Measurements from ENCODE around the gene HABP2. TPM values are rescaled to one million over a fixed set of nuclear protein-coding genes. Genes with fewer than 3 reads are reported as not detected.

Gene HABP2
- total and polyA plus RNA-seq, 9 of the 15 experiments (the other 6 are each of a cell fraction or from before 2014, with no cell fraction given), result 0.09 TPM; not detected in 8

DNA sequence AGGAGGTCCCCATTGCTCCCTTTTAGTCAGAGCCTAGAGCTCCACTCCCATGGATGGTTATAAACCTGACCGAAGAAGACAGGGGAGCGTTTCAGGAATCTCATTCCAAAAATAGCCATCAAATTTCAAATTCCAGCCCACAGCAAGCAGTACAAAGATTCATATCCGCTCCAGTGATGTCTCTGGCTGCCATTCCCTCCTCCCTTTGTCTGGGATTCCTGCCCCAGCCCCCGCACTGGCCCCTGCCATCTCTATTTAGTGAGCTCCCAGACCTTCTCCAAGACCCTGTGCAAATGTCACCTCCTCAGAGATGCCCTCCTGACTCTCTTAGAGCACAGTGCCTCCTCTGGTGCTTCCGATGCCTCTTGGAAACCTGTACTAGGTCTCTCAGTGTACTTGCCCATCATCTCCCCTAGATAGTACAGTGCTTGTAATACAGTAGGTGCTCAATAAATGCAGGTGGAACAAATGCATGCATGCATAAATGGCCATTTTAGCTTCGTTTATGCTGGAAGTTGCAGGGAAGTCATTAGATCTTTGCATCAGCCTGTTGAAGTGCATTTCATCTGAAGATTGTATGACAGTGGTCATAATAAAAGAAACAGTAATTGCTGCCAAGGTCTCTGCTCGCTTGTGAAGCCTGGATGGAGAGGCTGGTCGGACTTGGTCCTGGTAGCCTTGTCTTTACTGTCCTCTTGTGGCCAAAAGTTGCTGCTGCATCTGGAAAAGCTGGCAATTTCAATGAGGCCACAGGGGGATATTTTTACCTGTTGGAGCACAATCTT, 32.0 kb upstream of the HABP2 start (continued):
- TF ChIP-seq RAD21 (CRISPR knock-in tag; conservative IDR thresholded peaks at IDR 0.05 in 1 of 2, IDR thresholded peaks at IDR 0.05 in 1 of 2), result peak; percentile 56 to 69
- TF ChIP-seq, protein P1, sequence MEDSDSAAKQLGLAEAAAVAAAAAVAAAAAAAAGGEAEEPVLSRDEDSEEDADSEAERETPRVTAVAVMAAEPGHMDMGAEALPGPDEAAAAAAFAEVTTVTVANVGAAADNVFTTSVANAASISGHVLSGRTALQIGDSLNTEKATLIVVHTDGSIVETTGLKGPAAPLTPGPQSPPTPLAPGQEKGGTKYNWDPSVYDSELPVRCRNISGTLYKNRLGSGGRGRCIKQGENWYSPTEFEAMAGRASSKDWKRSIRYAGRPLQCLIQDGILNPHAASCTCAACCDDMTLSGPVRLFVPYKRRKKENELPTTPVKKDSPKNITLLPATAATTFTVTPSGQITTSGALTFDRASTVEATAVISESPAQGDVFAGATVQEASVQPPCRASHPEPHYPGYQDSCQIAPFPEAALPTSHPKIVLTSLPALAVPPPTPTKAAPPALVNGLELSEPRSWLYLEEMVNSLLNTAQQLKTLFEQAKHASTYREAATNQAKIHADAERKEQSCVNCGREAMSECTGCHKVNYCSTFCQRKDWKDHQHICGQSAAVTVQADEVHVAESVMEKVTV (CRISPR knock-in tag; IDR thresholded peaks at IDR 0.05), result peak; percentile 31; the same call in 1 of the 2 replicates
- TF ChIP-seq STAG1 (CRISPR knock-in tag; IDR thresholded peaks at IDR 0.05; ENCODE audit: borderline replicate concordance), result peak; percentile 14; the same call in 1 of the 2 replicates
- TF ChIP-seq, protein P2, sequence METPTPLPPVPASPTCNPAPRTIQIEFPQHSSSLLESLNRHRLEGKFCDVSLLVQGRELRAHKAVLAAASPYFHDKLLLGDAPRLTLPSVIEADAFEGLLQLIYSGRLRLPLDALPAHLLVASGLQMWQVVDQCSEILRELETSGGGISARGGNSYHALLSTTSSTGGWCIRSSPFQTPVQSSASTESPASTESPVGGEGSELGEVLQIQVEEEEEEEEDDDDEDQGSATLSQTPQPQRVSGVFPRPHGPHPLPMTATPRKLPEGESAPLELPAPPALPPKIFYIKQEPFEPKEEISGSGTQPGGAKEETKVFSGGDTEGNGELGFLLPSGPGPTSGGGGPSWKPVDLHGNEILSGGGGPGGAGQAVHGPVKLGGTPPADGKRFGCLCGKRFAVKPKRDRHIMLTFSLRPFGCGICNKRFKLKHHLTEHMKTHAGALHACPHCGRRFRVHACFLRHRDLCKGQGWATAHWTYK (CRISPR knock-in tag; IDR thresholded peaks at IDR 0.05), result no peak
- TF ChIP-seq ZNF232 (CRISPR knock-in tag; IDR thresholded peaks at IDR 0.05), result no peak
- TF ChIP-seq ZKSCAN8 (CRISPR knock-in tag; IDR thresholded peaks at IDR 0.05), result peak; percentile 75
- TF ChIP-seq HNRNPLL (IDR thresholded peaks at IDR 0.05; ENCODE audit: low read depth, low read length, poor library complexity, severe bottlenecking), result no peak
- TF ChIP-seq NFIX (CRISPR knock-in tag; IDR thresholded peaks at IDR 0.05; ENCODE audit: low read depth), result no peak
- TF ChIP-seq ZNF24 (IDR thresholded peaks at IDR 0.05), result 0 out of 2 replicates have a peak, but pooled peaks have one; percentile 16
- TF ChIP-seq KLF16 (IDR thresholded peaks at IDR 0.05), result peak; percentile 62; the same call in 1 of the 2 replicates
- TF ChIP-seq, protein P3, sequence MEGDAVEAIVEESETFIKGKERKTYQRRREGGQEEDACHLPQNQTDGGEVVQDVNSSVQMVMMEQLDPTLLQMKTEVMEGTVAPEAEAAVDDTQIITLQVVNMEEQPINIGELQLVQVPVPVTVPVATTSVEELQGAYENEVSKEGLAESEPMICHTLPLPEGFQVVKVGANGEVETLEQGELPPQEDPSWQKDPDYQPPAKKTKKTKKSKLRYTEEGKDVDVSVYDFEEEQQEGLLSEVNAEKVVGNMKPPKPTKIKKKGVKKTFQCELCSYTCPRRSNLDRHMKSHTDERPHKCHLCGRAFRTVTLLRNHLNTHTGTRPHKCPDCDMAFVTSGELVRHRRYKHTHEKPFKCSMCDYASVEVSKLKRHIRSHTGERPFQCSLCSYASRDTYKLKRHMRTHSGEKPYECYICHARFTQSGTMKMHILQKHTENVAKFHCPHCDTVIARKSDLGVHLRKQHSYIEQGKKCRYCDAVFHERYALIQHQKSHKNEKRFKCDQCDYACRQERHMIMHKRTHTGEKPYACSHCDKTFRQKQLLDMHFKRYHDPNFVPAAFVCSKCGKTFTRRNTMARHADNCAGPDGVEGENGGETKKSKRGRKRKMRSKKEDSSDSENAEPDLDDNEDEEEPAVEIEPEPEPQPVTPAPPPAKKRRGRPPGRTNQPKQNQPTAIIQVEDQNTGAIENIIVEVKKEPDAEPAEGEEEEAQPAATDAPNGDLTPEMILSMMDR (IDR thresholded peaks at IDR 0.05 in 2 of 3, conservative IDR thresholded peaks at IDR 0.05 in 1 of 3; ENCODE audit: insufficient read depth in 2 of 3, low read depth in 1 of 3, low read length in 3 of 3), result peak; percentile 84 to 89 (median 84)
